Lung (tissue), 12 donors: ENCODE data around the gene FNDC10. TPM values are rescaled to one million over a fixed set of nuclear protein-coding genes. Genes with fewer than 3 reads are reported as not detected.
"Not testable (repeated sequence)": the region's sequence is repeated elsewhere in the genome, so short reads cannot be mapped to it uniquely, and the experiment has no call there.

Experiments
- ATAC-seq: fragments of 200-7000 bp; cut with Tn5 transposase; one replicate; pipeline ENCODE4 v1.9.1; 2020; ENCODE audit warnings: moderate number of reproducible peaks; ENCODE audit not compliant: insufficient read depth, low FRiP score
- DNase-seq, 3 donors: peaks; one replicate each; pipeline ENCODE4 v3.0.0-alpha.2; 2013 to 2017
- H3K27ac ChIP-seq, 2 donors: one replicate each; pipeline ENCODE4 v1.5.1; 2013; ENCODE audit warnings: mild to moderate bottlenecking in 2 of 2, moderate library complexity in 2 of 2, control low read depth in 1 of 2, inconsistent platforms in 1 of 2, low read depth in 1 of 2, low read length in 1 of 2
- H3K27me3 ChIP-seq, 3 donors: one replicate each; pipeline ENCODE4 v1.5.1; 2013; ENCODE audit warnings: low read length in 2 of 3; ENCODE audit not compliant: control insufficient read depth in 3 of 3, insufficient read depth in 3 of 3
- H3K36me3 ChIP-seq, 4 donors: one replicate each; pipeline ENCODE4 v1.5.1; 2013; ENCODE audit warnings: low read length in 4 of 4, mild to moderate bottlenecking in 1 of 4, moderate library complexity in 1 of 4; ENCODE audit not compliant: control insufficient read depth in 4 of 4, insufficient read depth in 4 of 4
- H3K4me1 ChIP-seq, 5 donors: one replicate each; pipeline ENCODE4 v1.5.1; 2013; ENCODE audit warnings: low read length in 5 of 5, mild to moderate bottlenecking in 2 of 5, moderate library complexity in 1 of 5; ENCODE audit not compliant: control insufficient read depth in 5 of 5, insufficient read depth in 5 of 5
- H3K4me3 ChIP-seq: one replicate; pipeline ENCODE4 v1.5.1; 2013; ENCODE audit warnings: mild to moderate bottlenecking, control low read depth, moderate library complexity
- H3K9ac ChIP-seq, 2 donors: one replicate each; pipeline ENCODE4 v1.5.1; 2013; ENCODE audit warnings: low read length in 2 of 2, control low read depth in 1 of 2; ENCODE audit not compliant: insufficient read depth in 1 of 2
- H3K9me3 ChIP-seq, 4 donors: one replicate each; pipeline ENCODE4 v1.5.1; 2013; ENCODE audit warnings: low read length in 3 of 4, mild to moderate bottlenecking in 1 of 4, moderate library complexity in 1 of 4; ENCODE audit not compliant: control insufficient read depth in 4 of 4, insufficient read depth in 3 of 4
- CTCF ChIP-seq: IDR thresholded peaks from 2 replicates; pipeline ENCODE4 v1.5.1; 2012; ENCODE audit warnings: mild to moderate bottlenecking; ENCODE audit errors: control extremely low read depth, extremely low read depth
- WGBS, 2 donors: extraction: QIAGEN DNeasy Blood & Tissue Kit; methylation state at CpG; one replicate each; pipeline ENCODE4 v1.1.7; 2013; 5-methylcytosine and 5-hydroxymethylcytosine counted together
- polyA plus RNA-seq, 2 donors: library from polyadenylated mRNA; stranded (reverse); fragments of 200-250 nt; gene quantifications; one replicate each; pipeline ENCODE4 v1.2.1, GENCODE V29; 2013
- total RNA-seq, 2 donors: library from RNA; depleted of rRNA in 1 of 2; stranded (reverse); fragments of >200 nt in 1 of 2; gene quantifications; one replicate each; pipeline ENCODE4 v1.2.1, GENCODE V29; 2014 to 2021
- donor health status: control.
- donor health status: control.
- donor health status: Bipolar disorder and iron deficiency.
- donor health status: healthy.
- donor health status: DM: yes; HTN: yes; CAD: no.

FNDC10 gene
- total and polyA plus RNA-seq, 4 donors = 0.40 to 12.8 (median 6.6) TPM

GRCh38 chr1:1596493-1597274, 3.3 kb downstream of the FNDC10 start:
- no peak overlapping the region for H3K4me3 ChIP-seq
- WGBS, 2 donors = 41 to 51% methylated on average over 12 of the region's 12 CpGs
- no peak for ATAC-seq
- H3K4me1 ChIP-seq = peaks cover 0 to 22% (median 0%) of the 10 kb centered on the region in 5 donors
- H3K27ac ChIP-seq = no peak overlapping the region
- no peak for DNase-seq
- H3K9me3 ChIP-seq = no peaks in the 10 kb centered on the region
- peaks cover 14 to 39% (median 28%) of the 10 kb centered on the region in 3 donors for H3K27me3 ChIP-seq
- no peak for TF ChIP-seq CTCF
- H3K36me3 ChIP-seq = no peaks in the 10 kb centered on the region
- H3K9ac ChIP-seq = no peak overlapping the region

DNA sequence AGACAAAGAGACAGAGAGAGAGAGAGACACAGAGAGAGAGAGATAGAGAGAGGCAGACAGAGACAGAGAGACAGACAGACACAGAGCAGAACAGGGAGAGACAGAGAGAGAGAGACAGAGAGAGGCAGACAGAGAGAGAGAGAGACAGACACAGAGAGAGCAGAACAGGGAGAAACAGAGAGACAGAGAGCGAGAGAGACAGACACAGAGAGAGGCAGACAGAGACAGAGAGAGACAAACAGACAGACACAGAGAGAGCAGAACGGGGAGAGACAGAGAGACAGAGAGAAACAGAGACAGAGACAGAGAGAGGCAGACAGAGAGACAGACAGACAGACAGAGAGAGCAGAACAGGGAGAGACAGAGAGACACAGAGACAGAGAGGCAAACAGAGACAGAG, 4.6 kb downstream of the FNDC10 start:
- H3K27me3 ChIP-seq = peaks cover 14 to 27% (median 22%) of the 10 kb centered on the region in 3 donors
- not testable (repeated sequence) for H3K36me3 ChIP-seq, H3K9me3 ChIP-seq, ATAC-seq, H3K9ac ChIP-seq, H3K27ac ChIP-seq, H3K4me3 ChIP-seq, DNase-seq
- 85 to 88% methylated on average over 2 of the region's 2 CpGs for WGBS, 2 donors
- H3K4me1 ChIP-seq = peaks cover 0 to 17% (median 0%) of the 10 kb centered on the region in 5 donors

- no peak overlapping the region for H3K9ac ChIP-seq
- 58 to 72% methylated on average over 10 of the region's 10 CpGs for WGBS, 2 donors
- DNase-seq (no peak), ATAC-seq (no peak)
- no peak overlapping the region for H3K4me3 ChIP-seq
- peaks cover 0 to 15% (median 0%) of the 10 kb centered on the region in 5 donors for H3K4me1 ChIP-seq
- TF ChIP-seq CTCF = no peak
- no peaks in the 10 kb centered on the region for H3K36me3 ChIP-seq
- H3K27ac ChIP-seq = no peak overlapping the region
- H3K27me3 ChIP-seq = peaks cover 14 to 25% (median 22%) of the 10 kb centered on the region in 3 donors
- no peaks in the 10 kb centered on the region for H3K9me3 ChIP-seq
These were observed 5.2 kb downstream of the FNDC10 start for GRCh38 chr1:1594602-1595260.

- Histone ChIP-seq H3K27ac (no peak overlapping the region), H3K4me3 (no peak overlapping the region), H3K9me3 (no peaks in the 10 kb centered on the region), H3K4me1 (peaks cover 0 to 9% (median 0%) of the 10 kb centered on the region in 5 donors), H3K9ac (no peak overlapping the region), H3K36me3 (no peaks in the 10 kb centered on the region), H3K27me3 (peaks cover 12 to 24% (median 22%) of the 10 kb centered on the region in 3 donors)
- 83 to 91% methylated on average over 24 of the region's 24 CpGs for WGBS, 2 donors
- no peak for TF ChIP-seq CTCF
- DNase-seq = no peak
- ATAC-seq = no peak
These were observed 5.9 kb downstream of the FNDC10 start for GRCh38 chr1:1593834-1594601.
